Smooth muscle cell (in vitro differentiated cells): ENCODE data around the gene FBXO34. TPM values are rescaled to one million over a fixed set of nuclear protein-coding genes. Genes with fewer than 3 reads are reported as not detected.

Source experiments
- DNase-seq: peaks from one replicate; lab custom pipeline; 2025; ENCODE audit not compliant: unreplicated experiment; lab: John Stamatoyannopoulos, UW
- H2AFZ ChIP-seq: fragments of 200-600 bp; sonication (generic); 2 replicates; pipeline ENCODE4 v1.6.0; 2016; ENCODE audit warnings: antibody characterized with exemption, low read depth, mild to moderate bottlenecking
- H3F3A ChIP-seq: fragments of 200-600 bp; sonication (generic); 2 replicates; pipeline ENCODE4 v1.6.0; 2017; ENCODE audit warnings: antibody characterized with exemption, low read depth
- H3K27ac ChIP-seq: fragments of 200-600 bp; sonication (generic); 2 replicates; pipeline ENCODE4 v1.5.1; 2016; ENCODE audit warnings: low read depth, mild to moderate bottlenecking
- H3K27me3 ChIP-seq: fragments of 200-600 bp; sonication (generic); 2 replicates; pipeline ENCODE4 v1.6.1; 2016; ENCODE audit warnings: low read depth, mild to moderate bottlenecking
- H3K36me3 ChIP-seq: fragments of 200-600 bp; sonication (generic); 2 replicates; pipeline ENCODE4 v1.5.1; 2016; ENCODE audit warnings: low read depth
- H3K4me1 ChIP-seq: fragments of 200-600 bp; sonication (generic); 2 replicates; pipeline ENCODE4 v1.5.1; 2016; ENCODE audit warnings: low read depth
- H3K4me2 ChIP-seq: fragments of 200-600 bp; sonication (generic); 2 replicates; pipeline ENCODE4 v1.6.0; 2016; ENCODE audit warnings: mild to moderate bottlenecking
- H3K4me3 ChIP-seq: fragments of 200-600 bp; sonication (generic); 2 replicates; pipeline ENCODE4 v1.5.1; 2016; ENCODE audit warnings: mild to moderate bottlenecking
- H3K79me2 ChIP-seq: fragments of 200-600 bp; sonication (generic); 2 replicates; pipeline ENCODE4 v1.6.0; 2016; ENCODE audit warnings: low read depth, mild to moderate bottlenecking
- H3K9ac ChIP-seq: fragments of 200-600 bp; sonication (generic); 2 replicates; pipeline ENCODE4 v1.6.0; 2016; ENCODE audit warnings: low read depth
- H3K9me3 ChIP-seq: fragments of 200-600 bp; sonication (generic); replicated peaks from 2 replicates; pipeline ENCODE4 v1.5.1; 2016; ENCODE audit warnings: low read depth
- H4K20me1 ChIP-seq: fragments of 200-600 bp; sonication (generic); 2 replicates; pipeline ENCODE4 v1.6.0; 2016; ENCODE audit warnings: low read depth
- CTCF ChIP-seq: fragments of 200-600 bp; sonication (generic); IDR thresholded peaks from 2 replicates; pipeline ENCODE4 v1.5.1; 2017; ENCODE audit warnings: borderline replicate concordance, mild to moderate bottlenecking, antibody characterized with exemption; ENCODE audit not compliant: insufficient read depth, poor library complexity, severe bottlenecking
- WGBS: methylation state at CpG from one replicate; pipeline ENCODE4 v1.1.7; 2016; ENCODE audit warnings: low lambda C conversion rate; 5-methylcytosine and 5-hydroxymethylcytosine counted together
- polyA plus RNA-seq: library from polyadenylated mRNA; unstranded; fragments of >200 nt; fragmentation: Nextera tagmentation; extraction: Ambion mirVana; gene quantifications from 2 replicates; pipeline ENCODE4 v1.2.1, GENCODE V29; 2016
- total RNA-seq: library from RNA; depleted of rRNA; stranded (reverse); fragments of >200 nt; gene quantifications from 2 replicates; pipeline ENCODE4 v1.2.3, GENCODE V29; 2014

The FBXO34 gene
- total and polyA plus RNA-seq, 2 experiments from 2014 or later = 17.4 to 23.9 TPM

DNA sequence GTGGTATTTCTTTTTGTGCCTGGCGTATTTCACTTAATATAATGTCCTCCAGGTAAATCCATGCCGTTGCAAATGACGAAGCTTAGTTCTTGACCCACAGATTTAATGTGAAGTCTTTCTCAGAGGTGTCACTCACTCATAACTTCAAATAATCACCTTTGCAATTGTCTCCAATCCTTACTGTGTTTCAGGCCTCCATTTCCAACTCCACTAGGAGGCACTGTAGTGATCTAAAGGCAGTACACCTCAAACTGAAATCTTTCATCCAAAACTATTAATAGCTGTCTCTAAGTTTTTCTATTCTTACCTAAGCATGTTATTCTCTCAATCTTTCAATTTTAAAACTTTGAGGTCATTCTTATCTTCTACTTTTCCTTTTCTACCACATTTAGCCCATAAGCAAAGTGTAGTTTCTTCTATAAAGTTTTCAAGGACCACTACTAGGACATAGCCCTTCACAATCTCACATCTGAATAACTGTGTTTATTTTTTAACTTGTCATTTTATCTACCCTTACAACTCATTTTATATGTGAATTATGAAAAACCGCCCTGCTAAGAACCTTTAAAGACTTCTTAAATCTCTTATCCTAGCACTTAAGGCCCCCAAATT, 25.5 kb upstream of the FBXO34 start:
- Histone ChIP-seq H3K27me3 (peaks cover 28% of the 10 kb centered on the region), H3K27ac (no peak overlapping the region), H3K79me2 (no peaks in the 10 kb centered on the region), H3K4me1 (peaks cover 4% of the 10 kb centered on the region), H3K4me2 (no peak overlapping the region), H4K20me1 (no peaks in the 10 kb centered on the region), H3F3A (no peaks in the 10 kb centered on the region), H3K36me3 (no peaks in the 10 kb centered on the region), H2AFZ (no peak overlapping the region), H3K9ac (no peak overlapping the region), H3K4me3 (no peak overlapping the region), H3K9me3 (no peaks in the 10 kb centered on the region)
- no peak for DNase-seq
- peak; percentile 50 for TF ChIP-seq CTCF
- WGBS = 44% methylated on average over 4 of the region's 4 CpGs

- DNase-seq = no peak
- Histone ChIP-seq H3K79me2 (no peaks in the 10 kb centered on the region), H3K9me3 (no peaks in the 10 kb centered on the region), H3K9ac (no peak overlapping the region), H3K4me1 (no peaks in the 10 kb centered on the region), H3K4me3 (no peak overlapping the region), H3K27me3 (peaks cover 12% of the 10 kb centered on the region), H2AFZ (no peak overlapping the region), H4K20me1 (no peaks in the 10 kb centered on the region), H3K4me2 (no peak overlapping the region), H3K36me3 (no peaks in the 10 kb centered on the region), H3F3A (no peaks in the 10 kb centered on the region), H3K27ac (no peak overlapping the region)
- WGBS = 100% methylated on average over 4 of the region's 4 CpGs
- TF ChIP-seq CTCF = no peak
These were observed 22.8 kb upstream of the FBXO34 start for GRCh38 chr14:55248411-55248810.

GRCh38 chr14:55249423-55249822, 21.8 kb upstream of the FBXO34 start:
- H4K20me1 ChIP-seq = no peaks in the 10 kb centered on the region
- no peak overlapping the region for H3K27ac ChIP-seq
- H3K9ac ChIP-seq = no peak overlapping the region
- no peak for TF ChIP-seq CTCF
- H3K36me3 ChIP-seq = no peaks in the 10 kb centered on the region
- WGBS = 37% methylated on average over 4 of the region's 4 CpGs
- no peaks in the 10 kb centered on the region for H3K4me1 ChIP-seq
- H3K27me3 ChIP-seq = peaks cover 16% of the 10 kb centered on the region
- H3F3A ChIP-seq = no peaks in the 10 kb centered on the region
- H2AFZ ChIP-seq = no peak overlapping the region
- H3K9me3 ChIP-seq = no peaks in the 10 kb centered on the region
- DNase-seq = no peak
- H3K79me2 ChIP-seq = no peaks in the 10 kb centered on the region
- H3K4me2 ChIP-seq = no peak overlapping the region
- no peak overlapping the region for H3K4me3 ChIP-seq

DNA sequence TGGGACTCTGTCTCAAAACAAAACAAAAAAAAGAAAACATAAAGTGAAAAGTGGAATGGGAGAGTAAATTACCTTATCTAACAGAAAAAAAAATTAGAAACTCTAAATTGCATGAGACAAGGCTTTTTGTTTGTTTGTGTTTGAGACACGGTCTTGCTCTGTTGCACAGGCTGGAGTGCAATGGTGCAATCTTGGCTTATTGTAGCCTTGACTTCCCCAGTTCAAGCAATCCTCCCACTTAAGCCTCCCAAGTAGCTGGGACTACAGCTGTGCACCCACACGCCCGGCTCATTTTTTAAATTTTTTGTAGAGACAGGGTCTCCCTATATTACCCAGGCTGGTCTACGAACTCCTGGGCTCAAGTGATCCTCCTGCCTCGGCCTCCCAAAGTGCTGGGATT, 17.9 kb upstream of the FBXO34 start:
- Histone ChIP-seq H3K27me3 (peaks cover 21% of the 10 kb centered on the region), H3K79me2 (no peaks in the 10 kb centered on the region), H3K9me3 (no peaks in the 10 kb centered on the region), H4K20me1 (no peaks in the 10 kb centered on the region), H3K4me3 (no peak overlapping the region), H2AFZ (no peak overlapping the region), H3F3A (no peaks in the 10 kb centered on the region), H3K27ac (no peak overlapping the region), H3K36me3 (no peaks in the 10 kb centered on the region), H3K4me1 (no peaks in the 10 kb centered on the region), H3K9ac (no peak overlapping the region), H3K4me2 (no peak overlapping the region)
- DNase-seq = no peak
- 91% methylated on average over 5 of the region's 5 CpGs for WGBS
- no peak for TF ChIP-seq CTCF
